DMS79 treated with DMSO at 0.1 percent for 48 hours (cell line): Measurements from ENCODE around the gene NARS2.
"Not testable (repeated sequence)": the region's sequence is repeated elsewhere in the genome, so short reads cannot be mapped to it uniquely, and the experiment has no call there.

ENCODE experiments used
- DNase-seq: peaks from one replicate; lab custom pipeline; 2025; lab: John Stamatoyannopoulos, UW

NARS2 gene

GRCh38 chr11:78542007-78542406 lies 32.7 kb downstream of the NARS2 start:
- DNase-seq = no peak

- DNase-seq = no peak
These were observed 33.1 kb downstream of the NARS2 start for GRCh38 chr11:78541537-78541936.

DNA sequence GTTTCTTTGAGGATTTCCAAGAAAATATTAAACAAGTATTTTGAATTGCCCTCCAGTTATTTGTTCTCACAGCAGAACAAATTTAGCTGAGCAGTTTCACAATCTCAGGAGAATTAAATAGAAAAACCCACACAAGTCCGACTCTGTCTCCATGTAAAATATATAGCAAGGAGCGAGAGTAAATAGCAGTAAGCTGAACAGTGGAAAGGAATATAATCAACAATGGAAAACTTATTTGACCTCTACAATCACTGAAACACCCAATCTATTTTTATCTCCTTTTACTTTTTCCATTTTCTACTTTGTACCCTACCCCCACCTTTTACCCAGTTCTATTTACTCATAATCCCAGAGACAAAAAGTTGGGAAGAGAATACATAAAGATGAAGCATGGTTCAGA lies 34.4 kb downstream of the NARS2 start:
- no peak for DNase-seq

- no peak for DNase-seq
These were observed 35.2 kb downstream of the NARS2 start for GRCh38 chr11:78539506-78539905.

DNA sequence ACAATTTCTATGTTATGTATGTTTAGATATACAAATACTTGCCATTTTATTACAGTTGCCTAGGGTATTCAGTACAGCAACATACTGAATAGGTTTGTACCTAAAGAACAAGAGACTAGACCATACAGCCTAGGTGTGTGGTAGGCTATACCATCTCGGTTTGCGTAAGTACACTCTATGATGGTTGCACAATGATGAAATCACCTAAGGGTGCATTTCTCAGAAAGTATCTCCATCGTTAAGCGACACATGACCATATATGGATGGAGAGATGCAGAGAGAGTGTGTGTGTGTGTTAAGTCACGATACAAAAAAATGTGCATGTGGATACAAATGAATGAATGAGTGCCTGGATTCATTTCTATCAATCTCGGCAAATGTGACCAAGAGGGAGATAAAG lies 37.7 kb downstream of the NARS2 start:
- DNase-seq = no peak

- no peak for DNase-seq
These were observed 38.7 kb downstream of the NARS2 start for GRCh38 chr11:78535920-78536319.

- DNase-seq = no peak
These were observed 39.6 kb downstream of the NARS2 start for GRCh38 chr11:78535027-78535426.

- DNase-seq = no peak
These were observed 41.3 kb downstream of the NARS2 start for GRCh38 chr11:78533399-78533798.

DNA sequence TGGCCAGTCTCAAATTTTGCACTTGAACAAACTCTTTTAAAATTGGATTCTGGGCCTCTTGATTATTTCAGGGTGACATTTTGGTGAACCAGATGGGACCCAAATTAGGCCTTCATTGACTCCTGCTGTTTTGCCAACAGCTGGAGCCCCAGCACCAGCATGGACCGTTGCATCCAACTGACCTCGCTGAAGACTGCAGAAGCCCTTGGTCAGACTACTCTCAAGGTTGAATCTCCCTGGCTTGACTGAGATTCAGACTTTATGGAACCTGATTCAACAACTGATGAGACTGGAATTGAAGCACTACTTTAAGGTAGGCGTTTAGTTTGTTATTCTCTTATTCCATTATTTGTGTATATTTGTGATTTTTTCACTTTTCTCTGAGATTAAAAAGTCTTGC lies 41.7 kb downstream of the NARS2 start:
- DNase-seq = no peak

DNA sequence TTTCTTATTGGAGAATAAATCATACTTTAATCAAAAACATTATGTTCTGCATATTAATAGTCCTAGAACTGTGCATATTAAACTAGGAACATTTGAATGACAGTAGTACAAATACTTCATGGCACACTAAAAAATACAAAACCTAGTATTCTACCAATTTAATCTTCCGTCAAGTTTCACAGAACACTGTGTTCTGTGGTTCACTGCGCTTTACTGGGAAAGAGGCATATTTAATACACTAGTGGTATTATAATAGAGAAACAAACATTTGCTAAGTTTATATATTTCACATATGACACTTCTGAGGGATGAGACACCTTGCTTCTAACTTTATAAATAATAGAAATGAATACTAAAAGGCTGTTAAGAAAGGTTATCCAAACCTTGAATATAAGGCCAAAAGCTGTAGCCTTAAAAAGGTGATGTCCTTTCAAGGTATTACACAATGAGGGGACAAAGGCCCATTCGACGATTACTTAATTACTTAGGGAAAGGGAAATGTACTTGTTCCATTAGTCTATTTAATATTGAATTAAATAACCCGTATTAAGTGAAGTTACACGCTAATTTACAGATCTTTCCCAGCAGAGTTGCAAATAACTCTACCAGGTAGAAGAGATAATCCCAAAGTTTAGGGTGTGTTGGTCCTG lies 48.0 kb downstream of the NARS2 start:
- no peak for DNase-seq

- DNase-seq = no peak
These were observed 48.9 kb downstream of the NARS2 start for GRCh38 chr11:78525720-78526119.

DNA sequence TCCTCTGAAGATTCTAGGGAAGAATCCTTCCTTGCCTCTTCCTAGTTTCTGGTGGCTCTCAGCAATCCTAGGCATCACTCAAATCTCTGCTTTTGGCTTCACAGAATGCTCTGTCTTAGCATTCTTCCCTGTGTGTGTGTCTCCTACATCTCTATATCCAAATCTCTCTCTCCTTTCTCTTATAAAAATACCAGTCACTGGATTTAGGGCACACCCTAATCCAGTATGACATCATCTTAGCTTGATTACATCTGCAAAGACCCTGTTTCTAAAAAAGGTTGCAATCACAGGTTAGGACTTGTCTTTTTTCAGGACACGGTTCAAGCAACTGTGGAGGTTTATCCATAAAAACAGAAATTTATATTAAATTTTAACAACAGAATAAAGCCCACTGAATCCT lies 54.4 kb downstream of the NARS2 start:
- DNase-seq = no peak

GRCh38 chr11:78516281-78516680 lies 58.4 kb downstream of the NARS2 start:
- no peak for DNase-seq

DNA sequence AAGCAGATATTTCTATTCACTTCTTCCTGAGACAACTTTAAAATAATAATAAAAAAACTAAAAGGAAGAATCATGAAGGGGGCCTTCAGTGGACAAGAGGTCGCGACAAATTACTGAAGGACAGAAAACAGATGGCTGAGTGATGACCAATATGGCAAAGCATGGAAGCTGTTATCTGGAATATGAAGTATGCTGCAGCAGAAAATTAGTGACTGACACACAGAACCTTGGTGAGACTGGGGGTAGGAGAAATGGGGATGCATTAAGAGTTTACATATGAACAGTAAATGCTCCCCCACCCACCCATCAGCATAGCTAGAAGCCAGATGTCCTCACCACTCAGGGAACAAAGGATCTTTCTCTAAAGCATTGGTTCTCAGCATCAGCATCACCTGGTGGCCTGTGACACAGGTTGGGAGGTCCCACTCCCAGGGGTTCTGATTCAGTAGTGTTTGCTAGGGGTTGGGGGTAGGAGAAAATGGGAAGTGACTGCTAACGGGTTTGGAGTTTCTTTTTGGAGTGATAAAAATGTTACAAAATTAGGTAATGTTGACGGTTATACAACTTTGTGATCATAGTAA lies 59.7 kb downstream of the NARS2 start:
- no peak for DNase-seq

- not testable (repeated sequence) for DNase-seq
These were observed 61.6 kb downstream of the NARS2 start for GRCh38 chr11:78513085-78513484.

DNA sequence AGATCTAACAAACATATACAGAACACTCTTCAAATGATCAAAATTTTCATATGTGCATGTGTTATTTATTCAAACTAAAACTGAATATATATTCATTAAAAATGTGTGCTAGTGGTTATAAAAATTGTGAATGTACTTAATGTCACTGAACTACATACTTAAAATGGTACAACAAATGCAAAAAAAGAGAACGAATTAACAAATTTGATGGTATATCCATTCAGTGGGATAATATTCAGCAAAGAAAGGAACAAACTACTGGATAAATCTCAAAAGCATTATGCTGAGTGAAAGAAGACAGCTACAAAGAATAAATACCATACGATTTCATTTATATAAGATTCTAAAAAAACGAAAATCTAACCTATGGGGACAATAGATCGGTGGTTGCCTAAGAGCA lies 64.1 kb downstream of the NARS2 start:
- no peak for DNase-seq

DNA sequence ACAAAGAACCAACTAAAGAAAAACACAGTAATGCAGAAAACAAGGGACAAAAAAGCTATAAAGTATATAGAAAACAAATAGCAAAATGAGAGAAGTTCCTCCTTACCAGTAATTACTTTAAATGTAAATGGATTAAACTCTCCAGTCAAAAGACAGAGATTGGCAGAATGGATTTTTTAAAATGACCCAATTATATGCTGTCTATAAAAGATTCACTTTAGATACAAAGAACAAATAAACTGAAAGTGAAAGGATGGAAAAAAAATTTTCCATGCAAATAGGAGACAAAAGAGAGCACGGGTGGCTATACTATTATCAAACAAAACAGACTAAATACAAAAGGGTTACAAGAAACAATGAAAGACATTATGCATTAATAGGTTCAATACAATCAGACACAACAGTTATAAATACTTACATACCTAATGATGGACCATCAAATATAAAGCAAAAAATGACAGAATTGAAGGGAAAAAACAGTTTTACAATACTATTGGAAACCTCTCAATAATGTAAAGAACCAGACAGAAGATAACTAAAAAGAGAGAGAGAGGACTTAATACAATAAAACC lies 64.6 kb downstream of the NARS2 start:
- DNase-seq = no peak

- no peak for DNase-seq
These were observed 70.0 kb downstream of the NARS2 start for GRCh38 chr11:78504708-78505107.

GRCh38 chr11:78504181-78504580 lies 70.5 kb downstream of the NARS2 start:
- DNase-seq = no peak

DNA sequence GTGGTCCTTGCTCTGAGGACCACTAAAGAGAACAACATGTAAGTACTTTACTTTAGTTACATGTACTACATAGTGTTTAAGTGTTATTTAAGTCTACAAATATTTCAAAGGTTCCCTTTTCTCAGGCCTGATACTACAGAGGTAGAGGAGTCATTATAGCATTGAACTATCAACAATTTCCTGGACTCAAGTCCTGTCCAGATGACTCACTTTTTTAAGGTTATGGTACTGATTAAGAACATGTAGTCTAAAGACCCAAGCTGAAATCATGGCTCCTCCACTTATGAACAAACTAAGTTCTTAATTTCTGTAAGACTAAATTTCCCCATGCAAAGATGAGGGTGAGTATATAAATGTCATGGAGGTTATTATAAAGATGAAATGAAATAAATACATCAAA lies 74.7 kb downstream of the NARS2 start:
- DNase-seq = no peak

GRCh38 chr11:78497293-78497692 lies 77.4 kb downstream of the NARS2 start:
- DNase-seq = no peak

GRCh38 chr11:78493413-78493975 lies 81.2 kb downstream of the NARS2 start:
- no peak for DNase-seq

DNA sequence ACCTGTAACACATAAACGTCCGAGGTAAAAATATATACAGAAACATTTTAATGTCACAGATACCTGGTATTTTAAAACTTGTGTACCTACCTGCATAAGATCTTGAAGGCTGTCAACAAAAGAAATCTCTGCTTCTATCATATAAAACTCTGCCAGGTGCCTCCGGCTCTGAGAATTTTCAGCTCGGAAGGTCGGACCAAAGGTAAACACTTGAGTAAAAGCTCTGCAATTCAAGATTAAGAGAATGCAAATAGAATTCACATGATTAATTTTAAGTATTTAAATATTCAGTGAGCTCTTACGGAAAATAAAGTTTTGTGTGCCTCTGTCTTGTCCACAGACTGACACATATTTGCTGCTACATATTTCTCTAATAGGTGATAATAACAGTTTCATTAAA lies 81.7 kb downstream of the NARS2 start:
- no peak for DNase-seq

DNA sequence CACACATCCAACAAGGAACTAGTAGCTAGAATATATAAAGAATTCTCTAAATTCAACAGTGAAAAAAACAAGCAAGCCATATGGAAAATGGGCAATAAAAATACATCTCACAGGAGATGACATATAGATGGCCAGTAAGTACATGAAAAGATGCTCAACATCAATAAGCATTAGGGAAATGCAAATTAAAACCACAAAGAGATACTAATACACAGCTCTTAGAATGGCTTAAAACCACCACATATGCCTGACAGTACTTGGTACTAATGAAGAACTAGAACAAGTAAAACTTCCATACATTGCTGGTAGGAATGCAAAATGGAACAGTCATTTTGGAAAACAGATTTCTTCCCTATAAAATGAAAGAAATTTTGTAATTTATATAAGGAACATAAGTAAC lies 85.5 kb downstream of the NARS2 start:
- no peak for DNase-seq
